HG02885 (cell line): ENCODE results near the gene WRAP73.
"Not testable (repeated sequence)": the region's sequence is repeated elsewhere in the genome, so short reads cannot be mapped to it uniquely, and the experiment has no call there.

Source experiments
- ATAC-seq: cut with Tn5 transposase; IDR thresholded peaks from one replicate; pipeline ENCODE4 v1.9.1; 2021; ENCODE audit warnings: mild to moderate bottlenecking; ENCODE audit not compliant: unreplicated experiment, poor library complexity

Gene WRAP73

DNA sequence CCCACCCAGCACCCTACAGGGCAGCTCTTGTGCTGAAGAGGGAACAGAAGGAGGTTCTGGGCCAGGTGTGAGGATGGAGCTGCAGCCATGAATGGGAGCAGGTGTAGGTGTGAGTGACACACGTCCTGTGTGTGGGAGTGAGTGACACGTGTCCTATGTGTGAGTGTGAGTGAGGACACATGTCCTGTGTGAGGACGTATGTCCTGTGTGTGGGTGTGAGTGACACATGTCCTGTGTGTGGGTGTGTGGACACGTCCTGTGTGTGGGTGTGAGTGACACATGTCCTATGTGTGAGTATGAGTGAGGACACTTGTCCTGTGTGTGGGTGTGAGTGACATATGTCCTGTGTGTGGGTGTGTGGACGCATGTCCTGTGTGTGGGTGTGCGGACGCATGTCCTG is 65.0 kb downstream of the WRAP73 start:
- no peak for ATAC-seq

DNA sequence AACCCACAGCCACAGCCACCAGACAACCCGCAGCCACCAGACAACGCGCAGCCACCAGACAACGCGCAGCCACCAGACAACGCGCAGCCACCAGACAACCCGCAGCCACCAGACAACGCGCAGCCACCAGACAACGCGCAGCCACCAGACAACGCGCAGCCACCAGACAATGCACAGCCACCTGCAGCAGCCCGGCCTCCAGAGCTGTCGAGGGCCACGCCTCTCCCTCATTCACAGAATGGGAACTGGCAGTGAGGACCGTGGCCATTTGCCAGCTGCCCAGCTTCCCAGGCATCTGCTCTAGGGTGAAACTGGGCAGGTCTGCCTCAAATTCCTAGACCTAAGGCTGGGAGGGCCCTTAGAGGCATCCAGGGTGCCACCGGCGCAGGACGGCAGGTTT is 66.2 kb downstream of the WRAP73 start:
- ATAC-seq, result not testable (repeated sequence)

DNA sequence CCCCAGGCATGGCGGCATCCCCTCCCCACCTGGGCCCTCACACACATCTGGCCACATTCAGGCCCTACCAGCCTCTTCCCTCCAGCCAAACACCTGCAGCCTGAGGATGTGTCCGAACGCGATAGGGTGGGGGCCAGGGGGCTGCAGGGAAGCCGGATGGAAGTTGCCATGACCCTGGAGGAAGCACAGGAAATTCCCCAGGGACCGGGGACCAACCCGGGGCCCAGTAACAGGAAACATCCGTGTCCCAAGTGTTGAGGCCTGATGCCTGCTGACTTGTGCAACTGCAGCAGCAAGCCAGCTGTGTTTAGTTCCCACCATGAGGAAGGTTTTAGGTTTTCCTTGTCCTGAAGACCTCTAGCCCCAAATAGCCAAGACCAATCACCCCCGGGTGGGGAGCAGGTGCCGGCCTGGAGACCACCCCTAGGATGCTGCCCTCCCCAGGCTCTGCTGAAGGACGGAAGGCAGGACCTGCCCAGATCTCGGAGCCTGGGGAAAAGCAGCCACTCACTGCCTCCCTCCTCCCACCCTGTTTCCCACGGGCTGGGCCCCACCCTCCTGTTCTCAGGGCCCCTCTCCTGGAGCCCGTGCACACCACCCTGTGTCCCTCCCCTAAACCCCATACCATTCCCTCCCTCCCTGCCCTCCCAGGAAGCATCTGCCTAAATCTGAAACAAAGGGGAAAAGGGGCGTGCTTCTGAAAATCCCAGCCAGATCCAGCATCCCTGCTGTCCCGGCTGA is 68.4 kb downstream of the WRAP73 start:
- no peak for ATAC-seq
